BLaER1 (cell line): ENCODE data around the gene BLACAT1.

Experiments
- H3K27ac ChIP-seq: shearing (Covaris generic); formaldehyde crosslinking; 2 replicates; pipeline ENCODE4 v1.8.1; 2022
- H3K27me3 ChIP-seq: shearing (Covaris generic); formaldehyde crosslinking; 2 replicates; pipeline ENCODE4 v1.8.1; 2022
- H3K36me3 ChIP-seq: shearing (Covaris generic); formaldehyde crosslinking; 2 replicates; pipeline ENCODE4 v1.8.1; 2022
- H3K4me1 ChIP-seq: shearing (Covaris generic); formaldehyde crosslinking; 2 replicates; pipeline ENCODE4 v1.8.1; 2022
- H3K4me2 ChIP-seq: shearing (Covaris generic); formaldehyde crosslinking; 2 replicates; pipeline ENCODE4 v1.8.1; 2022
- H3K4me3 ChIP-seq: shearing (Covaris generic); formaldehyde crosslinking; 2 replicates; pipeline ENCODE4 v1.8.1; 2022
- H3K9ac ChIP-seq: shearing (Covaris generic); formaldehyde crosslinking; 2 replicates; pipeline ENCODE4 v1.8.1; 2022
- H3K9me3 ChIP-seq: shearing (Covaris generic); formaldehyde crosslinking; 2 replicates; pipeline ENCODE4 v1.8.1; 2022
- H4K20me1 ChIP-seq: shearing (Covaris generic); formaldehyde crosslinking; 2 replicates; pipeline ENCODE4 v1.8.1; 2022
- Cebpa-rat ChIP-seq: shearing (Covaris generic); IDR thresholded peaks from 2 replicates; pipeline ENCODE4 v1.8.1; 2022

BLACAT1 gene

DNA sequence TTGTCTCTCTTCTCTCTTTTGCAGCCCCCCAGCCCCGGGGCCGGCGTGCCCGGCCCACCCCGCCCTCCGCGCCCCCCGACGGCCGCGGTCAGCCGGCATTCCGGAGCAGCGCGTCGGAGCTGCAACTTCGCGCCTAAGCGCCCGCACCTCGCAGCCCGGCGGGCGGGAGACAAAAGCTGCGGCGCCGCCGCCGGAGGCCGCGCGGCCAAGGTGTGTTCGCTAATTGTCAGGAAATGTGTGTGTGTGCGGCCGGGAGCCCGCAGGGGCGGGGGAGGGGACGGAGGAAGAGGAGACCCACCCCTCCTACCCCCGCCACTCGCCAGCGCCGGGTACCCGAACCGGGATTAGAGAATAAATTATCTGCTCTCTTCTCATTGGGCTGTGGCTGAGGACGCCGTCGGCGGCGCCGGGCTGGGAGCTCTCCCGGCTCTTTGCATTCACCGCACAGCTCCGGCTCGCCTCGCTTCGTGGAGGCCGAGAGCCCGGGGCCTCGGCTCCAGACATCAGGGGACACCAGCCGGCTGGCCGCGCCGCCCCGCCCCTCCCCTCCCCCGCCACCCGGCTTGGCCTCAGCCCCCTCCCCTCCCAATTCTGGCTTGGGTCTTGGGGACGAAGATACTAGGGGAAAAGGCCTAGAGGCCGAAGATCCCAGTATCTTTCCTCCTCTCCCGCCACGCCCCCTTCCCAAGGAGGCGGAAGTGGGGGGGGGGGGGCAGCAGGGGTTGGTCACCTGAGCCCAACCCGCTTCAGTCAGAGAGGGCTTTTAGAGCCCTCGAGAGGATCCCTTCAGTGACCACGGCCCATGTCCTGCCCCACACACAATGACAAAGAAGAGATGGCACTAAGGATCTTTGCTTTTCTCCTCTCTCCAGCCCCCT is 1.3 kb upstream of the BLACAT1 start:
- TF ChIP-seq Cebpa-rat = no peak
- Histone ChIP-seq H3K4me2 (peak overlapping the region; percentile 19; the same call in 1 of the 2 replicates), H4K20me1 (peaks cover 38% of the 10 kb centered on the region), H3K9ac (no peak overlapping the region), H3K4me1 (no peaks in the 10 kb centered on the region), H3K27me3 (peaks cover 86% of the 10 kb centered on the region), H3K9me3 (no peaks in the 10 kb centered on the region), H3K4me3 (no peak overlapping the region), H3K27ac (no peak overlapping the region), H3K36me3 (no peaks in the 10 kb centered on the region)

DNA sequence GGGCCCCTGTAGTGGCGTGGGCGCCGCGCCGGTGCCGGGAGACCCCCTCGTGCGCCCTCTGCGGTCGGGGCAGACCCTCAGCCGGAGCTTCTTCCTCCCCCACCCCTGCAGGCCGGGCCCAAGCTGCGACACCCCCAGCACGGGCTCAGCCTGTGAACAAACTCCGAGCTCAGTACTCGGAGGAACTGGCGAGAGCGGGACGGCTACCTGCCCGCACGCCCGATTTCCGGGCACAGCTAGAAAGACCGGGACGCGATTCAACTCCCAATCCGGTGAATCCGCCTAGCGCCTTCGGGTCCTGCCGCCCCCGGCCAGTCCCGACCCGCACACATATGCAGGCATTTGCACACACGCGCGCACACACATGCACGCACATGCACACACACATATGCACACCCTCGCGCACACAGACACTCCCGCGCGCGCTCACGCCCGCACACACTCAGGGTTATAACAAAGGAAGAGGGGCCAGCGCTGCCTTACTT is 580 bp upstream of the BLACAT1 start:
- Histone ChIP-seq H3K4me2 (peak overlapping the region; percentile 19; the same call in 1 of the 2 replicates), H3K9ac (no peak overlapping the region), H3K9me3 (no peaks in the 10 kb centered on the region), H3K36me3 (no peaks in the 10 kb centered on the region), H3K27me3 (peaks cover 93% of the 10 kb centered on the region), H3K4me3 (peak overlapping the region; percentile 7; the same call in 1 of the 2 replicates), H3K4me1 (no peaks in the 10 kb centered on the region), H3K27ac (no peak overlapping the region), H4K20me1 (peaks cover 38% of the 10 kb centered on the region)
- TF ChIP-seq Cebpa-rat = no peak

DNA sequence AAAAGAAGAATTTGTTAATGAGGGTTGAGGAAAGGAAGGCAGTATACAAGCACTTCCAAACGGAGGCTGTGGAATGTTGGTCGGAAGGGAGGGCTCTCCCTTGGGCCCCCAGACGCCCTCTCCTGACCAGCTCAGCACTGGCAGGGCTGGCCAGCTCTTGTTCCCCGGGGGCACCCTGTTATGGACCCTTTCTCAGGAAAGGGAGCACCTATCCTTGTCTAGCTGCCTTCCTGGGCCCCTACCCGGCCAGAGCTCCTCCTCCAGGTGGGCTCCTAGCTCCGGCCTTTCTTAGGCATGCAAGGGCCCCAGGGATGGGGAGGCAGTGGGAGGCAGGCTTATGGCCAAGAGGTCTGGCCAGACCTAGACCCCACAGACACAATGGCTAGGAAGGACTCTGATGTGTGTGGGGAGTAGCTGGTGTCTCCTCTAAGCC is 926 bp downstream of the BLACAT1 start:
- no peak overlapping the region for H3K27ac ChIP-seq

DNA sequence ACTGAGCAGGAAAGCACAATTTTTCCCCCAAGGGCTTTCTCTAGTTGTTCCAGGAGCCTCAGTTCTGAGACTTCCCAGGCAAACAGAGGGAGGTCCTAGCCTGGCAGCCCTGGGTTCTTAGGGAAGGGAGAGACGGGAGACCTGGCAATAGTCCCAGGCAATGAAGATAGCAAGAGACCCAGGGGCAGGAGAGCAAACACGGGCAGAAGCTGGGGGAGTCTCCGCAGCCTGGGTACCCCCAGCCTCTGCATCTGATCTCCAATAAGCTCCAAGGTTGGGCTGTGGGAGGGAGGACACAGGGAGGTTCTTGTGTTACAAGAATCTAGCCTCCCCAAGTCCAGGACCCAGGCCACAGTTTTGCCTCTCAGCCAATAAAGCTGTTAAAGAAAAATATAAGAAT is 2.4 kb downstream of the BLACAT1 start:
- Histone ChIP-seq H4K20me1 (peaks cover 34% of the 10 kb centered on the region), H3K4me1 (peaks cover 15% of the 10 kb centered on the region), H3K9ac (no peak overlapping the region), H3K9me3 (no peaks in the 10 kb centered on the region), H3K4me3 (no peak overlapping the region), H3K27me3 (peaks cover 81% of the 10 kb centered on the region), H3K27ac (no peak overlapping the region), H3K4me2 (no peak overlapping the region), H3K36me3 (no peaks in the 10 kb centered on the region)
- no peak for TF ChIP-seq Cebpa-rat

More for the DNA sequence above, 926 bp downstream of the BLACAT1 start:
- H3K36me3 ChIP-seq = no peaks in the 10 kb centered on the region
- H4K20me1 ChIP-seq = peaks cover 38% of the 10 kb centered on the region
- H3K27me3 ChIP-seq = peaks cover 96% of the 10 kb centered on the region
- no peak overlapping the region for H3K9ac ChIP-seq
- no peak overlapping the region for H3K4me3 ChIP-seq
- H3K4me2 ChIP-seq = no peak overlapping the region
- no peak for TF ChIP-seq Cebpa-rat
- H3K9me3 ChIP-seq = no peaks in the 10 kb centered on the region
- H3K4me1 ChIP-seq = 0 out of 2 replicates have a peak, but pooled peaks cover 5% of the 10 kb centered on the region

DNA sequence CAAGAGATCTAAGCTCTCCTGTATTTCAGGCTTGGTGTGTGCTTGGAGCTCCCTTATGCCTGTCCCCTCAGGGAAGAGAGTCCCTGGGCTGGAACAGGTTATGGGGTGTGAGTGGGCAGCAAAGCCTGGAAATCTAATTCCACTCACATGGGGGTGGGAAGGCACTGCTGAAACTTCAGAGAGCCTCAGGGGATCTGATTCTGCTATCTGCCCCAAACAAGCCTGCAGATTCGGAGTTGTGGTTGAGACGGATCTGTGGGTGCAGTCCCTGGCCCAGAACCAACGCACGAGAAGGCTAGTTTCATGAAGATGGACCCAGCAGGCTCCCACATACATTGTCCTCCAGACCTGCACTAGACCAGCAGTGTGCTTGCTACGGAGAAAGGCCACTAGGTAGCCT is 2.9 kb downstream of the BLACAT1 start:
- Histone ChIP-seq H3K27ac (no peak overlapping the region), H3K4me2 (no peak overlapping the region), H3K36me3 (no peaks in the 10 kb centered on the region), H3K4me1 (peaks cover 20% of the 10 kb centered on the region), H3K27me3 (peaks cover 76% of the 10 kb centered on the region), H3K4me3 (no peak overlapping the region), H3K9me3 (no peaks in the 10 kb centered on the region), H3K9ac (no peak overlapping the region), H4K20me1 (peaks cover 32% of the 10 kb centered on the region)
- TF ChIP-seq Cebpa-rat = no peak

DNA sequence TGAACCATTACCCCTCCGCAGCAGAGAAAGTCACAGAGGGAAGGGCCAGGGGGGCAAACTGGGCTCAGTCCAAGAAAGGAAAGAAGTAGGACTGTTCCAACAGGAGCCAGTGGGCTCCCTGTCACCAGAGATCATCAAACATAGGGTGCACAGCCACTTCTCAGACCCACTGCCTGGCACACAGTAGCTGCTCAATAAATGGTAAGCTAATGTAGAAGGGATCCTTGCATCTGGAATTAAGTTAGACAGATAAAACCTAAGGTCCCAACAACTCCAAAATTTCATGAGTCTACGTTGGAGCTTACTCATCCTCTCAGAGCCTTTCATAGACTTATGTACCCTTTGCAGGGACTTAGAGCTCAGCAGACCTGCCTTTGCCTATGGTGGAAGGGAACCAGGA is 3.5 kb downstream of the BLACAT1 start:
- Histone ChIP-seq H3K9ac (no peak overlapping the region), H3K4me3 (no peak overlapping the region), H3K27ac (no peak overlapping the region), H3K4me1 (peaks cover 24% of the 10 kb centered on the region), H3K27me3 (peaks cover 70% of the 10 kb centered on the region), H4K20me1 (peaks cover 32% of the 10 kb centered on the region), H3K36me3 (no peaks in the 10 kb centered on the region), H3K9me3 (no peaks in the 10 kb centered on the region), H3K4me2 (no peak overlapping the region)
- TF ChIP-seq Cebpa-rat = no peak

DNA sequence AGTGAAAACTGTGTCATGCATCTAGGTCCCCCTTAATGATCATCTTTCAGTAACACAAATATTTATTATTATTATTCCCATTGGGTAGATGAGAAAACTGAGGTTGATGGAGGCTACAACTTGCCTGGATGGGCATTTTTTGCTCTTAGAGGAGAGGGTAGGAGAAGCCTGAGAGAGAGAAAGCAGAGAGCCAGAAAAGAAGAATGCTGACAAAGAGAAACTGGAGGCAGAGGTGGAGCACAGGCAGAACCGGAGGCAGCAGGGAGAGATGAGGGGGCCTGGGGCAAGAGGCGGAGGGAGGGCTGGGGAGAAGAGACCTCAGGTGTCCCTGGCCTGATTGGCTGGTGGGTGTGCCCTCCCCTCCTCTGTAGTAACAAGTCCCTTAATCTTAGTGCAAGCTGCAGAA is 4.1 kb downstream of the BLACAT1 start:
- Histone ChIP-seq H3K4me3 (no peak overlapping the region), H3K4me2 (no peak overlapping the region), H3K27me3 (peaks cover 64% of the 10 kb centered on the region), H3K9me3 (no peaks in the 10 kb centered on the region), H3K9ac (no peak overlapping the region), H3K4me1 (peaks cover 24% of the 10 kb centered on the region), H3K27ac (no peak overlapping the region), H3K36me3 (no peaks in the 10 kb centered on the region), H4K20me1 (peaks cover 32% of the 10 kb centered on the region)
- no peak for TF ChIP-seq Cebpa-rat

DNA sequence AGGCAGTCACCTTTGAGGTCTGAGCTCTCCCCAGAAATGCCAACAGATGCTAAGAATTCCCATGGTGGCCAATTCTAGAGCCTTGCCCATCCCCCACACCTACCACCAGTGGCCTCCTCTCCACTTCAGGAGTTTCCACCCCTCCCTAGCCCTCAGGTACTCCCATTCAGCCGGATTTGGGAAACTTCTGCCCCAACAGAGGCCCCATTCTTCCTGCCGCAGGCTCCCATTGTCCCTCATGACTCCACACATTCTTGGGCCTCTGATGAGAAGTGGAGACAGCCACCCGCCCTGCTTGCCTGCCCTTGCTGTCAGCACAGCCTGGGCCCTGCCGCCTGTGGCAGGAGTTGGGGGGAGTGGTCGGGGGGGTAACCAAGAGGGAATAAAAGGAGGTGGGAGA is 4.6 kb downstream of the BLACAT1 start:
- Histone ChIP-seq H3K9ac (no peak overlapping the region), H3K36me3 (no peaks in the 10 kb centered on the region), H3K4me1 (peaks cover 24% of the 10 kb centered on the region), H3K4me3 (no peak overlapping the region), H4K20me1 (peaks cover 29% of the 10 kb centered on the region), H3K9me3 (no peaks in the 10 kb centered on the region), H3K4me2 (no peak overlapping the region), H3K27ac (no peak overlapping the region), H3K27me3 (peaks cover 59% of the 10 kb centered on the region)
- no peak for TF ChIP-seq Cebpa-rat

DNA sequence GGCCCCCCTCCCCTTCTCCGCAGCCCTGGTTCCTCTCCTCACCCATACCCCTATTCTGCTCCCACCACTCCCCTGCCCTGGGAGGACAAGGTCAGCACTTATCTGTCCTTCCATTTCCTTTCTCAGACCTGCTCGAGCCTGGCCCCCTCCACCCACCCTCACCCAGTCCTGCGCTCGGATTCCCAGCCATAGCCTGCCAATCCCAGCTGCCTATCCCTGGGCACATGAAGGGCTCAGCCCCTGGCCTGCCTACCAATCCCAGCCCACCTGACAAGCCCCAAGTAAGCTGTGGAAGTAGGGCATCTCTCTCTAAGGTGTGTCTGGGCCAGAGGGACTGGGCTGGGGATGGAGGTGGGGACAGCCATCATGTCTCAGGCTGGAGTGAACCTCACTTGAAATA is 5.4 kb downstream of the BLACAT1 start:
- Histone ChIP-seq H3K4me3 (no peak overlapping the region), H3K4me1 (peaks cover 25% of the 10 kb centered on the region)
- TF ChIP-seq Cebpa-rat = no peak

DNA sequence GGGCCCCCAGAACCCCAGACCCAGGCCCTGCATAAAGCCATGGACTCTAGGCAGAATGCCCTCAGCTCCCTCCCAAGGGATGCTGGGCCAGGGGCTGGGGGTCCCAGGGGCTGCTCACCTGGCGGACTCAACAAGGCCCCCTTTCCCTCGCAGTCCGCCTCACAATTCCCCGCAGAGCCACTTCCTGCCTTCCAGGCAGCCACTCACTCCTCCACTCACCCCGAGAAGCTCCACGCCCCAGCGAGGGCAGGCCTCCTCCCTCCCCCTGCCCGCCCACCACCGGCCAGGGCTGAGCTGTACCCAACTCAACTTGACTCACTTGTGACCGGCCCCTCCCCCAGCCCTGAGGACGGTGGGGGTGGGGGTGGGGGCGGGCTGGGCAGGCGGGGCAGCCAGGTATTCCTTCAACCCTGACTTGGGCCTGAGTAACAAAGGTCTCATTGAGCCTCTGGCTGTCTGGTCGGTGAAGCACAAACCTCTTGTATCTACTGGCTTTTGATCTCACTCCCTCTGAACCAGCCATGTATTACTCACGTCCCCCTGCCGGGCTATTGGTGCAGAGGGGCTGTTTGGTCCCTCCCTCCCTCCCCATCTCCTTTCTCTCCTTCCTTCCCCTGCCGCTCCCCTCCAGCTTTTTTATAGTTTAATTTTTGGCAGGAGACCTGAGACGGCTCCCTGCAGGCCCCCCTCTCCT is 5.9 kb downstream of the BLACAT1 start:
- peaks cover 52% of the 10 kb centered on the region for H3K27me3 ChIP-seq
- no peak overlapping the region for H3K9ac ChIP-seq
- H3K36me3 ChIP-seq = no peaks in the 10 kb centered on the region
- peaks cover 30% of the 10 kb centered on the region for H3K4me1 ChIP-seq
- TF ChIP-seq Cebpa-rat = no peak
- H3K9me3 ChIP-seq = no peaks in the 10 kb centered on the region
- H3K4me3 ChIP-seq = no peak overlapping the region
- peaks cover 16% of the 10 kb centered on the region; the same call in 1 of the 2 replicates for H4K20me1 ChIP-seq
- no peak overlapping the region for H3K27ac ChIP-seq
- H3K4me2 ChIP-seq = peak overlapping the region; percentile 51

More for the DNA sequence above, 5.4 kb downstream of the BLACAT1 start:
- no peaks in the 10 kb centered on the region for H3K36me3 ChIP-seq
- H3K27me3 ChIP-seq = peaks cover 52% of the 10 kb centered on the region
- no peak overlapping the region for H3K4me2 ChIP-seq
- no peaks in the 10 kb centered on the region for H3K9me3 ChIP-seq
- H4K20me1 ChIP-seq = peaks cover 22% of the 10 kb centered on the region
- H3K9ac ChIP-seq = no peak overlapping the region
- no peak overlapping the region for H3K27ac ChIP-seq
